KMS-11 (cell line): Measurements from ENCODE around the gene RALGPS1.

Source experiments
- H2AFZ ChIP-seq: fragments of 200-600 bp; sonication (generic); 2 replicates; pipeline ENCODE4 v1.6.1; 2016; ENCODE audit warnings: antibody characterized with exemption, mixed run types, low read depth
- H3K27ac ChIP-seq: fragments of 200-600 bp; sonication (generic); 2 replicates; pipeline ENCODE4 v1.6.1; 2016; ENCODE audit warnings: mild to moderate bottlenecking, mixed run types
- H3K27me3 ChIP-seq: fragments of 200-600 bp; sonication (generic); 2 replicates; pipeline ENCODE4 v1.6.1; 2017; ENCODE audit warnings: mild to moderate bottlenecking, low read depth, mixed run types, moderate library complexity; ENCODE audit not compliant: insufficient read depth
- H3K36me3 ChIP-seq: fragments of 200-600 bp; sonication (generic); 2 replicates; pipeline ENCODE4 v1.6.1; 2017; ENCODE audit warnings: mild to moderate bottlenecking, mixed run types; ENCODE audit not compliant: insufficient read depth
- H3K4me1 ChIP-seq: fragments of 200-600 bp; sonication (generic); 2 replicates; pipeline ENCODE4 v1.6.1; 2016; ENCODE audit warnings: mild to moderate bottlenecking, low read depth, mixed run types; ENCODE audit not compliant: poor library complexity, severe bottlenecking
- H3K4me2 ChIP-seq: fragments of 200-600 bp; sonication (generic); 2 replicates; pipeline ENCODE4 v1.7.0; 2016; ENCODE audit warnings: mild to moderate bottlenecking, mixed run types
- H3K4me3 ChIP-seq: fragments of 200-600 bp; sonication (generic); IDR thresholded peaks from 2 replicates; pipeline ENCODE4 v1.6.1; 2017; ENCODE audit warnings: low read depth, low read length, mixed read lengths; ENCODE audit not compliant: insufficient read depth
- H3K79me2 ChIP-seq: fragments of 200-600 bp; sonication (generic); 2 replicates; pipeline ENCODE4 v1.6.1; 2016; ENCODE audit warnings: low read depth, mixed run types; ENCODE audit not compliant: insufficient read depth
- H3K9ac ChIP-seq: fragments of 200-600 bp; sonication (generic); 2 replicates; pipeline ENCODE4 v1.6.1; 2016; ENCODE audit warnings: mild to moderate bottlenecking, mixed run types
- H4K20me1 ChIP-seq: fragments of 200-600 bp; sonication (generic); 2 replicates; pipeline ENCODE4 v1.6.1; 2016; ENCODE audit warnings: mild to moderate bottlenecking, mixed run types; ENCODE audit not compliant: insufficient read depth
- CTCF ChIP-seq: fragments of 200-600 bp; sonication (generic); conservative IDR thresholded peaks from 2 replicates; pipeline ENCODE4 v1.6.1; 2017; ENCODE audit warnings: low read depth, mild to moderate bottlenecking, antibody characterized with exemption, low read length, moderate library complexity, mixed read lengths

The RALGPS1 gene

GRCh38 chr9:127218818-127219217, 304.2 kb downstream of the RALGPS1 start:
- Histone ChIP-seq H3K27me3 (no peaks in the 10 kb centered on the region), H3K79me2 (no peaks in the 10 kb centered on the region), H4K20me1 (no peaks in the 10 kb centered on the region), H3K4me1 (peaks cover 30% of the 10 kb centered on the region), H3K4me3 (no peak overlapping the region), H3K36me3 (no peaks in the 10 kb centered on the region), H3K9ac (no peak overlapping the region), H3K27ac (no peak overlapping the region), H3K4me2 (no peak overlapping the region), H2AFZ (no peak overlapping the region)
- no peak for TF ChIP-seq CTCF

GRCh38 chr9:127219520-127219919, 304.9 kb downstream of the RALGPS1 start:
- Histone ChIP-seq H3K4me2 (no peak overlapping the region), H3K79me2 (no peaks in the 10 kb centered on the region), H2AFZ (no peak overlapping the region), H4K20me1 (no peaks in the 10 kb centered on the region), H3K36me3 (no peaks in the 10 kb centered on the region), H3K27me3 (no peaks in the 10 kb centered on the region), H3K27ac (no peak overlapping the region), H3K9ac (no peak overlapping the region), H3K4me1 (peaks cover 30% of the 10 kb centered on the region), H3K4me3 (no peak overlapping the region)
- TF ChIP-seq CTCF = no peak

GRCh38 chr9:127221695-127222094, 307.1 kb downstream of the RALGPS1 start:
- no peak overlapping the region for H3K27ac ChIP-seq
- H3K4me3 ChIP-seq = no peak overlapping the region
- no peak for TF ChIP-seq CTCF
- no peaks in the 10 kb centered on the region; the same call in 1 of the 2 replicates for H3K79me2 ChIP-seq
- no peak overlapping the region for H3K4me2 ChIP-seq
- no peaks in the 10 kb centered on the region for H3K36me3 ChIP-seq
- H3K27me3 ChIP-seq = no peaks in the 10 kb centered on the region
- H4K20me1 ChIP-seq = no peaks in the 10 kb centered on the region
- no peak overlapping the region for H2AFZ ChIP-seq
- H3K9ac ChIP-seq = no peak overlapping the region
- H3K4me1 ChIP-seq = peaks cover 27% of the 10 kb centered on the region

GRCh38 chr9:127222388-127223095, 308.0 kb downstream of the RALGPS1 start:
- Histone ChIP-seq H3K4me2 (no peak overlapping the region), H4K20me1 (no peaks in the 10 kb centered on the region), H3K36me3 (no peaks in the 10 kb centered on the region), H3K4me1 (peaks cover 27% of the 10 kb centered on the region), H3K9ac (no peak overlapping the region), H3K27ac (no peak overlapping the region), H3K27me3 (no peaks in the 10 kb centered on the region), H3K4me3 (no peak overlapping the region), H2AFZ (no peak overlapping the region), H3K79me2 (peaks cover 4% of the 10 kb centered on the region; the same call in 1 of the 2 replicates)
- TF ChIP-seq CTCF = no peak
